Raji (cell line): ENCODE data around the gene TRMT10A.

Experiments
- POLR2A ChIP-seq: IDR thresholded peaks from 2 replicates; pipeline ENCODE4 v1.6.1; 2011; ENCODE audit warnings: low read depth, low read length, control low read depth; ENCODE audit not compliant: insufficient read depth

Gene TRMT10A

GRCh38 chr4:99574530-99575324 lies 10.9 kb upstream of the TRMT10A start, which contains the start of gene MTTP:
TSS of gene MTTP (plus strand) at chr4:99574824. CDS start at chr4:99574910, 86 bp downstream.
- no peak for TF ChIP-seq POLR2A

- no peak for TF ChIP-seq POLR2A
Observed at GRCh38 chr4:99573735-99574368, 10.0 kb upstream of the TRMT10A start.

GRCh38 chr4:99572527-99573240 lies 8.8 kb upstream of the TRMT10A start:
- TF ChIP-seq POLR2A = no peak

GRCh38 chr4:99571883-99572282 lies 8.0 kb upstream of the TRMT10A start:
- TF ChIP-seq POLR2A = no peak

- TF ChIP-seq POLR2A = no peak
Observed at GRCh38 chr4:99564921-99565320, 1.1 kb upstream of the TRMT10A start.

DNA sequence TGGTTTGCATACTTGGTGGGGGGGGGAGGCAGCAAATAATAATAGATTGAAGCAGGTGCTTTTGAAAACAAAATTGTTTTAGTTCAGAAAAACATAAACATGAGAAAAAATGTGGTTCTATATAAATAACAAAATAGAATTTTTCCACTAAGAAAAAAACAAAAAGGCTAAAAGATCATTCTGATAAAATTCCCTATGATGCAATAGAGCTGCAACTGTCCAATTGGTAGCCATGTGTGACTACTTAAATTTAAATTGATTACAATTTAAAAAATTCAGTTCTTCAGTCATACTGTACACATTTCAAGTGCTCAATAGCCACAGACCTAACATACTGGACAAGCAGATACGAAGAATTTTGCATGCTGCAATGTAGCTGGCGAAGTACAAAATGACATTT lies 11.0 kb downstream of the TRMT10A start:
- no peak for TF ChIP-seq POLR2A

DNA sequence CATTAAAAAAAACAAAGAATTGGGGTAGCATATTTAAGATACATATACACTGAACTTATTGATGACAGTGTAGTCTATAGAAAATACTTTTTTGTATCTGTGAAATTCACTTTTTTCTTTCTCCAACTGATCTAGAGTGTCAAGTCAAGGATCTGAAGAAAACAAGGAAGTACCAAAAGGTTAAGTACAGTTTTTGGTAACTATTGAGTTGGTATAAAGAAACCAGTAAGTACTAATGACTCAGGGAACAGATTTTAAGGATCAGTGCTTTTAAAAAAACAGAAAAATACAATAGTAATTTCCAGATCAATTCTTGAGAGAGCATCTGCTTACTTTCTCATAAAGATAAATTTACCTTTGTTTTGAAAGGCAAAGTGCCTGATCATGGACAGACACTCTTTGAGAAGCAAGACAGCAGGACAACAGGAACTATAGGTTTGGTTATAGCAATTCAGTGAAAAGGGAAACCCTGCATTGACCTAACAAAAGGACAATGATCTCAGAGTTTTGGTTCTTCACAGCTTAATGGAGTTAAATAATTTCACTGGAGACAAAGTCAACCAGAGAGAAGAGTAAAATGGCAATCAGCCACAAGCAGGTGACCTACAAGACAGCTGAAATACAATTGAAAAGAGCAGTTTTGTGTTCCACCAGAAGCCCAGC lies 23.4 kb downstream of the TRMT10A start:
- TF ChIP-seq POLR2A = no peak

GRCh38 chr4:99537674-99538073 lies 26.2 kb downstream of the TRMT10A start:
- TF ChIP-seq POLR2A = no peak

- no peak for TF ChIP-seq POLR2A
Observed at GRCh38 chr4:99536848-99537247, 27.0 kb downstream of the TRMT10A start.

DNA sequence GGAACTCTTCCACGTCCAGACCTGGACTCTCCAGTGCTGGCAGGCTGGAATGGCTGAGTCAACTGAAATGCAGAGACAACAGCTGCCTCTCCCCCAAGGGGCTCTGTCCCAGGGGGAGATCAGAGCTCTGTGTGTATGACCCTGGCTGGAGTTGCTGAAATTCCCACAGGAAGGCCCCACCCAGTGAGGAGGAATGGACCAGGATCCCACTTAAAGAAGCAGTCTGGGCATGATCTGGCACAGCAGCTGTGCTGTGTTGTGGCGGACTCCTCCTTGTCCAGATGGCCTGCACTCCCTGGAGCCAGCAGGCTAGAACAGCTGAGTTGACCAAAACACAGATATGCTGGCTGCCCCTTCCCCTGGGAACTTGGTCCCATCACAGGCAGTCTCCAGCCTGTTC lies 27.6 kb downstream of the TRMT10A start:
- TF ChIP-seq POLR2A = no peak

DNA sequence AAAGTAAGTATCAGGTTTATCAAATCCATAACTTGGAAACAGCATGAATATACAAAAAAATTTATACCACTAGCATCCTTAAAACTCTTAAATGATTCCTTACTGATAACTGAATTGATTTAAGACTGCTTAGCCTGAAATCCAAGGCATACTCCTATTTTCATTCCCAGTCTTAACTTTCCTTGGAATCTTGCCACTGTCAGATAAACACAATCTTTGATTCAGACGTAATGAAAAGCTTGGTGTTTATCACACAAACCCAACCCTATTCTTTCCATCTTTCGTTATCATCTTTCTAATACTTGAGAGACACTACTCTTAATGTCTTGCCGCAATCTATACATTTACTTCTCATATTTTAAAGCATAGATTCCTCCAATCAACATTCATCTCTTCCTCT lies 33.9 kb downstream of the TRMT10A start:
- TF ChIP-seq POLR2A = no peak

DNA sequence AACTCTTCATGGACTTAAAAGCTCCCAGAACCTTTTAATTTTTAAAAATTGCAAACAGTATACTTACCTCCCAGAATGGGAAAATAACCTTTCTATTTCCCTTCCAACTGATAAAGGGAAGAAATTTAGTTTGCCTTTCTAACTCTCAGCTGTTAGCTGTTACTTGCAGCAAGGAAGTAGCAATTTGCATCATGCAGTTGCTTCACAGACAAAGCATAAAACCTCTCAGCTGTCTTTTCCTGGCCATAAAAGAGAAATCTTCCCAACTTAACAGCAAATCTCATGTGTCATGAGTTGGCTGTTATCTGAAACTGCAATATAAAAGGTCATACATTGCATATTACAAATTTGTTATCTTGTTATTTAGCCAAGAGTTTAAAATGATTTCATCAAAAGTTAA lies 34.6 kb downstream of the TRMT10A start:
- no peak for TF ChIP-seq POLR2A

- TF ChIP-seq POLR2A = no peak
Observed at GRCh38 chr4:99518601-99519295, 45.1 kb downstream of the TRMT10A start.

- no peak for TF ChIP-seq POLR2A
Observed at GRCh38 chr4:99510721-99511120, 53.1 kb downstream of the TRMT10A start, which contains the start of gene C4orf17. TSS of gene C4orf17 (plus strand) at chr4:99511021. CDS start at chr4:99513082, 2,061 bp downstream.

- no peak for TF ChIP-seq POLR2A
Observed at GRCh38 chr4:99507762-99508161, 56.1 kb downstream of the TRMT10A start.
